ENCODE data around the gene QKI.

DNA sequence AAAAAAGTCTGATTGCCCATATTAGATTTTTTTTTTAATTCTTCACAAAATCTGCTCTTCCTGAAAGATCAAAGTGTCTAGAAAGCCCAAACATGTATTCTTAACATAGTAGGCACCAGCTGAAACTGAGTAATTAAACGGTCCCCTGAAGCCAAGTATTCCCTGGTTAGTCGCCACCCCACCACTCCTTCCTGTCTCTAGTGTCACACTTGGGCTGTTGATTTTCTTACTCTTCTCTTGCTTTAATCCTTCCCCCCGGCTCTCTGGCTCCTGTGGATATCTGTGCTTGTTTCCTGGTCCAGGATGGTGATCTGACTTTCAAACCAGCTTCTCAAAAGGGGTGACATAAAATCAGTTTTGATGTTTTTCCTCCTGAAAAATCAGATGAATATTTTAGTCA lies 162.9 kb downstream of the QKI start:
- TF ChIP-seq GABPA (IDR thresholded peaks at IDR 0.05; ENCODE audit: low read depth) = no peak
- TF ChIP-seq, protein P1, sequence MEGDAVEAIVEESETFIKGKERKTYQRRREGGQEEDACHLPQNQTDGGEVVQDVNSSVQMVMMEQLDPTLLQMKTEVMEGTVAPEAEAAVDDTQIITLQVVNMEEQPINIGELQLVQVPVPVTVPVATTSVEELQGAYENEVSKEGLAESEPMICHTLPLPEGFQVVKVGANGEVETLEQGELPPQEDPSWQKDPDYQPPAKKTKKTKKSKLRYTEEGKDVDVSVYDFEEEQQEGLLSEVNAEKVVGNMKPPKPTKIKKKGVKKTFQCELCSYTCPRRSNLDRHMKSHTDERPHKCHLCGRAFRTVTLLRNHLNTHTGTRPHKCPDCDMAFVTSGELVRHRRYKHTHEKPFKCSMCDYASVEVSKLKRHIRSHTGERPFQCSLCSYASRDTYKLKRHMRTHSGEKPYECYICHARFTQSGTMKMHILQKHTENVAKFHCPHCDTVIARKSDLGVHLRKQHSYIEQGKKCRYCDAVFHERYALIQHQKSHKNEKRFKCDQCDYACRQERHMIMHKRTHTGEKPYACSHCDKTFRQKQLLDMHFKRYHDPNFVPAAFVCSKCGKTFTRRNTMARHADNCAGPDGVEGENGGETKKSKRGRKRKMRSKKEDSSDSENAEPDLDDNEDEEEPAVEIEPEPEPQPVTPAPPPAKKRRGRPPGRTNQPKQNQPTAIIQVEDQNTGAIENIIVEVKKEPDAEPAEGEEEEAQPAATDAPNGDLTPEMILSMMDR (IDR thresholded peaks at IDR 0.05; ENCODE audit: insufficient read depth, low read length) = no peak
- TF ChIP-seq, protein P2, sequence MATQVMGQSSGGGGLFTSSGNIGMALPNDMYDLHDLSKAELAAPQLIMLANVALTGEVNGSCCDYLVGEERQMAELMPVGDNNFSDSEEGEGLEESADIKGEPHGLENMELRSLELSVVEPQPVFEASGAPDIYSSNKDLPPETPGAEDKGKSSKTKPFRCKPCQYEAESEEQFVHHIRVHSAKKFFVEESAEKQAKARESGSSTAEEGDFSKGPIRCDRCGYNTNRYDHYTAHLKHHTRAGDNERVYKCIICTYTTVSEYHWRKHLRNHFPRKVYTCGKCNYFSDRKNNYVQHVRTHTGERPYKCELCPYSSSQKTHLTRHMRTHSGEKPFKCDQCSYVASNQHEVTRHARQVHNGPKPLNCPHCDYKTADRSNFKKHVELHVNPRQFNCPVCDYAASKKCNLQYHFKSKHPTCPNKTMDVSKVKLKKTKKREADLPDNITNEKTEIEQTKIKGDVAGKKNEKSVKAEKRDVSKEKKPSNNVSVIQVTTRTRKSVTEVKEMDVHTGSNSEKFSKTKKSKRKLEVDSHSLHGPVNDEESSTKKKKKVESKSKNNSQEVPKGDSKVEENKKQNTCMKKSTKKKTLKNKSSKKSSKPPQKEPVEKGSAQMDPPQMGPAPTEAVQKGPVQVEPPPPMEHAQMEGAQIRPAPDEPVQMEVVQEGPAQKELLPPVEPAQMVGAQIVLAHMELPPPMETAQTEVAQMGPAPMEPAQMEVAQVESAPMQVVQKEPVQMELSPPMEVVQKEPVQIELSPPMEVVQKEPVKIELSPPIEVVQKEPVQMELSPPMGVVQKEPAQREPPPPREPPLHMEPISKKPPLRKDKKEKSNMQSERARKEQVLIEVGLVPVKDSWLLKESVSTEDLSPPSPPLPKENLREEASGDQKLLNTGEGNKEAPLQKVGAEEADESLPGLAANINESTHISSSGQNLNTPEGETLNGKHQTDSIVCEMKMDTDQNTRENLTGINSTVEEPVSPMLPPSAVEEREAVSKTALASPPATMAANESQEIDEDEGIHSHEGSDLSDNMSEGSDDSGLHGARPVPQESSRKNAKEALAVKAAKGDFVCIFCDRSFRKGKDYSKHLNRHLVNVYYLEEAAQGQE (IDR thresholded peaks at IDR 0.05; ENCODE audit: insufficient replicate concordance, low read depth) = no peak
- TF ChIP-seq SPI1 (IDR thresholded peaks at IDR 0.05; ENCODE audit: borderline replicate concordance, low read depth) = no peak

Measured in HL-60 (cell line).